CD8-positive, alpha-beta memory T cell (primary cell): Measurements from ENCODE around the gene SERPINB6. TPM values are rescaled to one million over a fixed set of nuclear protein-coding genes. Genes with fewer than 3 reads are reported as not detected.

Source experiments
- CTCF ChIA-PET: fragments of 350-600 bp; sonication (Branson Sonifier 250); formaldehyde crosslinking; loops from one replicate; lab custom pipeline; 2021; ENCODE audit warnings: antibody characterized with exemption; lab: Charles Lee
- POLR2A ChIA-PET: fragments of 350-600 bp; sonication (Branson Sonifier 250); formaldehyde crosslinking; loops from one replicate; lab custom pipeline; 2021; ENCODE audit warnings: antibody characterized with exemption; lab: Charles Lee
- DNase-seq, 5 donors: peaks; one replicate each; pipeline versions ENCODE4 v3.0.0 to v3.0.0-alpha.2; 2020 to 2022; ENCODE audit warnings: mixed read lengths in 1 of 5
- H3K27ac ChIP-seq: one replicate; pipeline ENCODE4 v1.7.0; 2013; ENCODE audit warnings: low read depth, mild to moderate bottlenecking, low read length, moderate library complexity
- H3K27me3 ChIP-seq: 2 replicates; pipeline ENCODE4 v1.7.0; 2013; ENCODE audit warnings: low read length, mild to moderate bottlenecking; ENCODE audit not compliant: insufficient read depth, poor library complexity, severe bottlenecking
- H3K36me3 ChIP-seq: 2 replicates; pipeline ENCODE4 v1.7.0; 2013; ENCODE audit warnings: mild to moderate bottlenecking, low read length, moderate library complexity; ENCODE audit not compliant: insufficient read depth
- H3K4me1 ChIP-seq: 2 replicates; pipeline ENCODE4 v1.7.0; 2013; ENCODE audit warnings: mild to moderate bottlenecking, low read length, moderate library complexity; ENCODE audit not compliant: insufficient read depth
- H3K4me3 ChIP-seq: 2 replicates; pipeline ENCODE4 v1.7.0; 2013; ENCODE audit warnings: mild to moderate bottlenecking, low read length
- H3K9me3 ChIP-seq: 2 replicates; pipeline ENCODE4 v1.7.0; 2013; ENCODE audit warnings: mild to moderate bottlenecking, low read length
- H3K27ac Mint-ChIP-seq, 8 donors: one replicate each; pipeline ENCODE4 v1.8.0; 2020 to 2021; ENCODE audit warnings: mixed read lengths in 8 of 8, mild to moderate bottlenecking in 6 of 8, inconsistent platforms in 3 of 8, moderate library complexity in 3 of 8
- H3K27me3 Mint-ChIP-seq, 2 donors: one replicate each; pipeline ENCODE4 v1.8.0; 2020 to 2021; ENCODE audit warnings: mixed read lengths in 2 of 2, mild to moderate bottlenecking in 1 of 2, moderate library complexity in 1 of 2
- H3K36me3 Mint-ChIP-seq, 3 donors: one replicate each; pipeline ENCODE4 v1.8.0; 2020 to 2021; ENCODE audit warnings: mixed read lengths in 3 of 3, inconsistent platforms in 1 of 3, mild to moderate bottlenecking in 1 of 3
- H3K4me1 Mint-ChIP-seq, 3 donors: one replicate each; pipeline ENCODE4 v1.8.0; 2020 to 2021; ENCODE audit warnings: mixed read lengths in 3 of 3, inconsistent platforms in 1 of 3, mild to moderate bottlenecking in 1 of 3
- H3K4me3 Mint-ChIP-seq, 7 donors: one replicate each; pipeline ENCODE4 v1.8.0; 2020 to 2021; ENCODE audit warnings: mixed read lengths in 7 of 7, mild to moderate bottlenecking in 6 of 7, moderate library complexity in 4 of 7, inconsistent platforms in 2 of 7
- H3K9me3 Mint-ChIP-seq, 5 donors: one replicate each; pipeline ENCODE4 v1.8.0; 2020 to 2022; ENCODE audit warnings: mixed read lengths in 5 of 5, mild to moderate bottlenecking in 3 of 5, moderate library complexity in 2 of 5, inconsistent platforms in 1 of 5
- polyA plus RNA-seq: library from polyadenylated mRNA; unstranded; fragments of 300-500 nt; fragmentation: Illumina TruSeq; gene quantifications from one replicate; pipeline ENCODE4 v1.2.3, GENCODE V29; 2021
- total RNA-seq, 2 experiments: library from RNA; stranded (reverse); gene quantifications; one replicate each; pipeline ENCODE4 v1.2.3, GENCODE V29; 2021

SERPINB6 gene
- total and polyA plus RNA-seq, 3 experiments from 2014 or later, result 62.1 to 86.0 (median 66.0) TPM

- peak overlapping the region; percentile 14 for H3K27ac ChIP-seq
- no peaks in the 10 kb centered on the region for H3K9me3 Mint-ChIP-seq
- H3K4me1 Mint-ChIP-seq, result peaks cover 26 to 47% (median 41%) of the 10 kb centered on the region in 3 donors
- H3K4me3 Mint-ChIP-seq, result no peak overlapping the region
- ChIA-PET CTCF (interaction anchor here (0.9 to 1.3 kb wide), 3 partner anchors 12 to 68 kb away, joined by 3 read pairs; no protein-coding TSS in a partner anchor), POLR2A (no interaction called here)
- no peaks in the 10 kb centered on the region for H3K36me3 ChIP-seq
- H3K4me1 ChIP-seq, result peaks cover 8% of the 10 kb centered on the region
- H3K27me3 ChIP-seq, result no peaks in the 10 kb centered on the region
- H3K9me3 ChIP-seq, result no peaks in the 10 kb centered on the region
- DNase-seq, result no peak
- no peaks in the 10 kb centered on the region for H3K27me3 Mint-ChIP-seq
- H3K4me3 ChIP-seq, result no peak overlapping the region
- H3K27ac Mint-ChIP-seq, result no peak overlapping the region
- no peaks in the 10 kb centered on the region for H3K36me3 Mint-ChIP-seq
Measured at GRCh38 chr6:2920671-2921112, 50.7 kb downstream of the SERPINB6 start.

- no peak for DNase-seq
- no peaks in the 10 kb centered on the region for H3K9me3 Mint-ChIP-seq
- POLR2A ChIA-PET, result no interaction called here
- no peak overlapping the region for H3K4me3 ChIP-seq
- H3K27ac ChIP-seq, result no peak overlapping the region
- H3K36me3 Mint-ChIP-seq, result no peaks in the 10 kb centered on the region
- no peak overlapping the region for H3K4me3 Mint-ChIP-seq
- H3K27me3 Mint-ChIP-seq, result no peaks in the 10 kb centered on the region
- no peak overlapping the region for H3K27ac Mint-ChIP-seq
- CTCF ChIA-PET, result interaction anchor here (0.9 to 1.3 kb wide), 3 partner anchors 12 to 69 kb away, joined by 3 read pairs; no protein-coding TSS in a partner anchor
- no peaks in the 10 kb centered on the region for H3K36me3 ChIP-seq
- H3K27me3 ChIP-seq, result no peaks in the 10 kb centered on the region
- no peaks in the 10 kb centered on the region for H3K9me3 ChIP-seq
- peaks cover 25 to 41% (median 41%) of the 10 kb centered on the region in 3 donors for H3K4me1 Mint-ChIP-seq
- H3K4me1 ChIP-seq, result peaks cover 8% of the 10 kb centered on the region
Measured at GRCh38 chr6:2919886-2920285, 51.5 kb downstream of the SERPINB6 start.

- CTCF ChIA-PET, result interaction anchor here (0.9 to 1.3 kb wide), 2 partner anchors 13 to 65 kb away, joined by 3 read pairs; no protein-coding TSS in a partner anchor
- H3K36me3 Mint-ChIP-seq, result no peaks in the 10 kb centered on the region
- no peaks in the 10 kb centered on the region for H3K9me3 ChIP-seq
- H3K27ac ChIP-seq, result no peak overlapping the region
- H3K9me3 Mint-ChIP-seq, result no peaks in the 10 kb centered on the region
- peaks cover 8% of the 10 kb centered on the region for H3K4me1 ChIP-seq
- peaks cover 21 to 36% (median 36%) of the 10 kb centered on the region in 3 donors for H3K4me1 Mint-ChIP-seq
- POLR2A ChIA-PET, result no interaction called here
- H3K27me3 ChIP-seq, result no peaks in the 10 kb centered on the region
- no peak overlapping the region for H3K4me3 Mint-ChIP-seq
- peak overlapping the region in 2 of 8 donors; percentile 60 to 68 for H3K27ac Mint-ChIP-seq
- no peak for DNase-seq
- no peaks in the 10 kb centered on the region for H3K27me3 Mint-ChIP-seq
- H3K4me3 ChIP-seq, result no peak overlapping the region
- H3K36me3 ChIP-seq, result no peaks in the 10 kb centered on the region
Measured at GRCh38 chr6:2919401-2919800, 52.0 kb downstream of the SERPINB6 start.

- no peaks in the 10 kb centered on the region for H3K36me3 ChIP-seq
- no peaks in the 10 kb centered on the region for H3K27me3 ChIP-seq
- no peak for DNase-seq
- no peaks in the 10 kb centered on the region for H3K9me3 ChIP-seq
- Mint-ChIP-seq H3K27ac (peak overlapping the region in 3 of 8 donors; percentile 3 to 68 (median 60)), H3K9me3 (no peaks in the 10 kb centered on the region), H3K27me3 (no peaks in the 10 kb centered on the region), H3K4me3 (peak overlapping the region in 1 of 7 donors; percentile 10), H3K36me3 (no peaks in the 10 kb centered on the region), H3K4me1 (peaks cover 19 to 31% (median 31%) of the 10 kb centered on the region in 3 donors)
- ChIA-PET POLR2A (no interaction called here), CTCF (no interaction called here)
- H3K4me3 ChIP-seq, result no peak overlapping the region
- no peak overlapping the region for H3K27ac ChIP-seq
- peaks cover 8% of the 10 kb centered on the region for H3K4me1 ChIP-seq
Measured at GRCh38 chr6:2918936-2919335, 52.4 kb downstream of the SERPINB6 start.

GRCh38 chr6:2917801-2918445 lies 53.4 kb downstream of the SERPINB6 start:
- H3K36me3 ChIP-seq, result no peaks in the 10 kb centered on the region
- DNase-seq, result no peak
- H3K4me1 ChIP-seq, result peaks cover 8% of the 10 kb centered on the region
- ChIA-PET CTCF (interaction anchor here (1.6 to 5.4 kb wide), 2 partner anchors 14 to 72 kb away, joined by 6 to 20 read pairs; no protein-coding TSS in a partner anchor), POLR2A (no interaction called here)
- no peaks in the 10 kb centered on the region for H3K36me3 Mint-ChIP-seq
- H3K4me3 ChIP-seq, result no peak overlapping the region
- H3K9me3 ChIP-seq, result no peaks in the 10 kb centered on the region
- no peaks in the 10 kb centered on the region for H3K27me3 Mint-ChIP-seq
- no peak overlapping the region for H3K27ac ChIP-seq
- H3K27ac Mint-ChIP-seq, result no peak overlapping the region
- no peaks in the 10 kb centered on the region for H3K27me3 ChIP-seq
- peaks cover 19 to 29% (median 28%) of the 10 kb centered on the region in 3 donors for H3K4me1 Mint-ChIP-seq
- no peaks in the 10 kb centered on the region for H3K9me3 Mint-ChIP-seq
- H3K4me3 Mint-ChIP-seq, result no peak overlapping the region

GRCh38 chr6:2917065-2917464 lies 54.3 kb downstream of the SERPINB6 start:
- ChIA-PET POLR2A (no interaction called here), CTCF (interaction anchor here (1.6 to 5.4 kb wide), 2 partner anchors 15 to 71 kb away, joined by 6 to 20 read pairs; no protein-coding TSS in a partner anchor)
- H3K9me3 Mint-ChIP-seq, result no peaks in the 10 kb centered on the region
- DNase-seq, result no peak
- no peak overlapping the region for H3K4me3 ChIP-seq
- no peaks in the 10 kb centered on the region for H3K27me3 ChIP-seq
- peaks cover 8% of the 10 kb centered on the region for H3K4me1 ChIP-seq
- no peaks in the 10 kb centered on the region for H3K9me3 ChIP-seq
- H3K27ac ChIP-seq, result no peak overlapping the region
- peaks cover 19 to 29% (median 28%) of the 10 kb centered on the region in 3 donors for H3K4me1 Mint-ChIP-seq
- no peaks in the 10 kb centered on the region for H3K36me3 Mint-ChIP-seq
- no peaks in the 10 kb centered on the region for H3K36me3 ChIP-seq
- H3K27me3 Mint-ChIP-seq, result no peaks in the 10 kb centered on the region
- H3K4me3 Mint-ChIP-seq, result no peak overlapping the region
- peak overlapping the region in 1 of 8 donors; percentile 12 for H3K27ac Mint-ChIP-seq

GRCh38 chr6:2916158-2916925 lies 55.0 kb downstream of the SERPINB6 start:
- POLR2A ChIA-PET, result no interaction called here
- Histone ChIP-seq H3K36me3 (no peaks in the 10 kb centered on the region), H3K9me3 (no peaks in the 10 kb centered on the region), H3K27me3 (no peaks in the 10 kb centered on the region), H3K4me3 (no peak overlapping the region), H3K4me1 (peaks cover 8% of the 10 kb centered on the region), H3K27ac (no peak overlapping the region)
- H3K27ac Mint-ChIP-seq, result peak overlapping the region in 3 of 8 donors; percentile 9 to 57 (median 48)
- CTCF ChIA-PET, result interaction anchor here (1.1 to 5.4 kb wide), 5 partner anchors 15 to 125 kb away, joined by 3 to 40 read pairs (median 17); partner anchors contain the start of gene SERPINB1
- H3K27me3 Mint-ChIP-seq, result no peaks in the 10 kb centered on the region
- H3K36me3 Mint-ChIP-seq, result no peaks in the 10 kb centered on the region
- no peaks in the 10 kb centered on the region for H3K9me3 Mint-ChIP-seq
- DNase-seq, result no peak
- peaks cover 22 to 34% (median 33%) of the 10 kb centered on the region in 3 donors for H3K4me1 Mint-ChIP-seq
- peak overlapping the region in 1 of 7 donors; percentile 7 for H3K4me3 Mint-ChIP-seq
